OCI-LY7 (cell line): ENCODE results near the gene SYNCRIP.
"Not testable (repeated sequence)": the region's sequence is repeated elsewhere in the genome, so short reads cannot be mapped to it uniquely, and the experiment has no call there.

ENCODE experiments used
- EZH2phosphoT487 ChIP-seq: fragments of 200-600 bp; sonication (generic); IDR thresholded peaks from 2 replicates; pipeline ENCODE4 v1.6.1; 2018; ENCODE audit warnings: low read depth, borderline replicate concordance, mild to moderate bottlenecking, mixed run types, antibody characterized with exemption, low read length, moderate library complexity, mixed read lengths
- TF ChIP-seq, protein P1 (sequence below): fragments of 200-600 bp; sonication (generic); conservative IDR thresholded peaks from 2 replicates; pipeline ENCODE4 v1.5.1; 2014; ENCODE audit warnings: mild to moderate bottlenecking, antibody characterized with exemption, low read length, moderate library complexity, mixed read lengths

- TF ChIP-seq, protein P1, sequence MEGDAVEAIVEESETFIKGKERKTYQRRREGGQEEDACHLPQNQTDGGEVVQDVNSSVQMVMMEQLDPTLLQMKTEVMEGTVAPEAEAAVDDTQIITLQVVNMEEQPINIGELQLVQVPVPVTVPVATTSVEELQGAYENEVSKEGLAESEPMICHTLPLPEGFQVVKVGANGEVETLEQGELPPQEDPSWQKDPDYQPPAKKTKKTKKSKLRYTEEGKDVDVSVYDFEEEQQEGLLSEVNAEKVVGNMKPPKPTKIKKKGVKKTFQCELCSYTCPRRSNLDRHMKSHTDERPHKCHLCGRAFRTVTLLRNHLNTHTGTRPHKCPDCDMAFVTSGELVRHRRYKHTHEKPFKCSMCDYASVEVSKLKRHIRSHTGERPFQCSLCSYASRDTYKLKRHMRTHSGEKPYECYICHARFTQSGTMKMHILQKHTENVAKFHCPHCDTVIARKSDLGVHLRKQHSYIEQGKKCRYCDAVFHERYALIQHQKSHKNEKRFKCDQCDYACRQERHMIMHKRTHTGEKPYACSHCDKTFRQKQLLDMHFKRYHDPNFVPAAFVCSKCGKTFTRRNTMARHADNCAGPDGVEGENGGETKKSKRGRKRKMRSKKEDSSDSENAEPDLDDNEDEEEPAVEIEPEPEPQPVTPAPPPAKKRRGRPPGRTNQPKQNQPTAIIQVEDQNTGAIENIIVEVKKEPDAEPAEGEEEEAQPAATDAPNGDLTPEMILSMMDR, result not testable (repeated sequence)
- TF ChIP-seq EZH2phosphoT487, result not testable (repeated sequence)
Observed at GRCh38 chr6:85681899-85682298, 39.2 kb upstream of the SYNCRIP start.
